ENCODE data around the gene RANBP1.

Gene RANBP1

DNA sequence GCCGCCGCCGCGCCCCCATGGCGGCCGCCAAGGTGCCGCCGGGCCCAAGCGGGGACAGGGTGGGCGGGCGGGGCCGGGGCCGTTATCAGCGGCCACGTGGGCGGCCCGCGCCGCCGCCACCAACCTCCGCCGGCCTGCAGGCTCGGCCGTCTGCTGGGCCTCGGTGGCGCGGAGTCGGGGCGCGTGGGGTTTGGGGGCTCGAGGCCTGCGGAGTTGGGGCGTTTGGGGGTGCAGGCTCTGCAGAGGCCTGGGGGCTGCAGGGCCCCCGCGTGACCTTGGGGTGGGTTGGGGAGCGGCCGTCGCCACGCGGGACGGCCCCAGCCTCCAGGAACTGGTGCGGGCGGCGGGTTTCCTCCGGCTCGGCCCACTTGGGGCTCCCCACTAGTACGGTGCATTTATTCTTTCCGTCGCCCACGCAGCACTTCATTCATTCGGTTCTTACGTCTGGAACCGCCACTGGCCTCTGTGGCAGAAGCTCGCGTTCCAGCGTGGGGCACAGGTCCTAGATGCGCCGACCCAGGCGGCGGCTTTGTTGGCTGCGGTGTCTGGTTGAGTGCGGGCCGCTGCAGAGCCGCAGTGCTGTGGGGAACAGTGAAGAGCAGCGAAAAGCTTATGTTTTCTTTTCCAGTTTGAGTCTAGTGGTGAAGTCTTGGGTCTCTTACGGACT lies 1.9 kb downstream of the RANBP1 start:
- Mint-ChIP-seq H3K4me3 (peak overlapping the region; percentile 89 to 92 (median 91)), H3K27ac (peak overlapping the region; percentile 89 to 96 (median 91)), H3K27me3 (ENCODE audit: low read depth) (no peaks in the 10 kb centered on the region), H3K36me3 (ENCODE audit: low read depth) (peaks cover 38% of the 10 kb centered on the region), H3K4me1 (peaks cover 11% of the 10 kb centered on the region), H3K9me3 (no peaks in the 10 kb centered on the region)
- TF ChIP-seq, protein P1, sequence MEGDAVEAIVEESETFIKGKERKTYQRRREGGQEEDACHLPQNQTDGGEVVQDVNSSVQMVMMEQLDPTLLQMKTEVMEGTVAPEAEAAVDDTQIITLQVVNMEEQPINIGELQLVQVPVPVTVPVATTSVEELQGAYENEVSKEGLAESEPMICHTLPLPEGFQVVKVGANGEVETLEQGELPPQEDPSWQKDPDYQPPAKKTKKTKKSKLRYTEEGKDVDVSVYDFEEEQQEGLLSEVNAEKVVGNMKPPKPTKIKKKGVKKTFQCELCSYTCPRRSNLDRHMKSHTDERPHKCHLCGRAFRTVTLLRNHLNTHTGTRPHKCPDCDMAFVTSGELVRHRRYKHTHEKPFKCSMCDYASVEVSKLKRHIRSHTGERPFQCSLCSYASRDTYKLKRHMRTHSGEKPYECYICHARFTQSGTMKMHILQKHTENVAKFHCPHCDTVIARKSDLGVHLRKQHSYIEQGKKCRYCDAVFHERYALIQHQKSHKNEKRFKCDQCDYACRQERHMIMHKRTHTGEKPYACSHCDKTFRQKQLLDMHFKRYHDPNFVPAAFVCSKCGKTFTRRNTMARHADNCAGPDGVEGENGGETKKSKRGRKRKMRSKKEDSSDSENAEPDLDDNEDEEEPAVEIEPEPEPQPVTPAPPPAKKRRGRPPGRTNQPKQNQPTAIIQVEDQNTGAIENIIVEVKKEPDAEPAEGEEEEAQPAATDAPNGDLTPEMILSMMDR (IDR thresholded peaks at IDR 0.05; ENCODE audit: unreplicated experiment in 3 of 3), result no peak

DNA sequence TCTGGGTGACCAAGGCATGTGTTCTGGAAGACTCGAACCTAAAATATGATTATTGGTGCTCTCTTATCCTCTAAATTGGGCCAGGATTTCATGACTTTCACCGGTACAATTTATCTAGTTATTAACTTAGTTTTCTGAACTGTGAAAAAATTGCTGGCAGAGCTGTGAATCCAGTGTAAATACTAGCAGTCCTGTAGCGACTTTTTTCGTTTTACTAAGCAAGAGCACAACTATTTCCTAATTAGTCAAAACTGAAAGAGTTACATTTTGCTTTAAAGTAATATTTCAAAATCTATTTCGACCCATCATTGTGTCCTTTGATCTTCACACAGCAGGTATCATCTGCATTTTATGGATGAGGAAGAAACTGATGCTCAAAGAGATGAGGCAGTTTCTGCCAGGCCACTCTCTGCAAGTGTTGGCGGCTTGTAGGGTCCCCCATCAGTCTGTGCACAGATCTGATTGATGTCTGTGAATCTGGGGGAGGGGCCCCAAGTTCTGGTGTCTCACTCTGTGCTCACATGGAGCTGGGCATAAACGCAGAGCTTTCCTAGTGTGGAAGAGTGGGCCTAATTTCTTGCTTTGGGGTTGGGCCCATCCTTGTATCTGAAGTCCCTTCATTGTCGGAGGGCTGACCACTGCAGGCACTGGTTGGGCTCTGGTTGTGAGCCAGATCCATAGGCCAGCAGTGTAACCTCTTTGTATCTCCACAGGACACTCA lies 2.6 kb downstream of the RANBP1 start:
- peaks cover 11% of the 10 kb centered on the region for H3K4me1 Mint-ChIP-seq
- TF ChIP-seq, protein P1 (IDR thresholded peaks at IDR 0.05; ENCODE audit: unreplicated experiment in 3 of 3), result no peak
- no peaks in the 10 kb centered on the region for H3K9me3 Mint-ChIP-seq
- peak overlapping the region; percentile 85 to 91 (median 90) for H3K27ac Mint-ChIP-seq
- peak overlapping the region; percentile 89 to 92 (median 91) for H3K4me3 Mint-ChIP-seq
- H3K36me3 Mint-ChIP-seq (ENCODE audit: low read depth), result peaks cover 41% of the 10 kb centered on the region
- H3K27me3 Mint-ChIP-seq (ENCODE audit: low read depth), result no peaks in the 10 kb centered on the region

DNA sequence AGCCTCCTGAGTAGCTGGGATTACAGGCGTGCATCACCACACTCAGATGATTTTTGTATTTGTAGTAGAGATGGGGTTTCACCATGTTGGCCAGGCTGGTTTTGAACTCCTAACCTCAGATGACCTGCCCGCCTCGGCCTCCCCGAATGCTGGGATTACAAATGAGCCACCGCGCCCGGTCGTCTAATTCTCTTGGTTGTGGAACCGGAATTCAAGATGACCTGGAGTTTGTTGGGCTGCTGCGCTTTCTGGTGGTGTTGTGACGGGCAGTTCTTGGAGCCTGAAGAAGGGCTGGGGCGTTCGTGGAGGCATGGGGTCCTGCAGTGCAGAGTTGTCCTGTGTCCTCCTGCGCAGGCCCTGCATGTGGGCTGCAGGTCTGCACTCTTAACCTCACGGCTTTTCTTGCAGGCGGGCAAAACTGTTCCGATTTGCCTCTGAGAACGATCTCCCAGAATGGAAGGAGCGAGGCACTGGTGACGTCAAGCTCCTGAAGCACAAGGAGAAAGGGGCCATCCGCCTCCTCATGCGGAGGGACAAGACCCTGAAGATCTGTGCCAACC lies 6.0 kb downstream of the RANBP1 start:
- no peaks in the 10 kb centered on the region for H3K9me3 Mint-ChIP-seq
- no peak overlapping the region for H3K27ac Mint-ChIP-seq
- TF ChIP-seq, protein P1 (IDR thresholded peaks at IDR 0.05; ENCODE audit: unreplicated experiment in 3 of 3), result no peak

DNA sequence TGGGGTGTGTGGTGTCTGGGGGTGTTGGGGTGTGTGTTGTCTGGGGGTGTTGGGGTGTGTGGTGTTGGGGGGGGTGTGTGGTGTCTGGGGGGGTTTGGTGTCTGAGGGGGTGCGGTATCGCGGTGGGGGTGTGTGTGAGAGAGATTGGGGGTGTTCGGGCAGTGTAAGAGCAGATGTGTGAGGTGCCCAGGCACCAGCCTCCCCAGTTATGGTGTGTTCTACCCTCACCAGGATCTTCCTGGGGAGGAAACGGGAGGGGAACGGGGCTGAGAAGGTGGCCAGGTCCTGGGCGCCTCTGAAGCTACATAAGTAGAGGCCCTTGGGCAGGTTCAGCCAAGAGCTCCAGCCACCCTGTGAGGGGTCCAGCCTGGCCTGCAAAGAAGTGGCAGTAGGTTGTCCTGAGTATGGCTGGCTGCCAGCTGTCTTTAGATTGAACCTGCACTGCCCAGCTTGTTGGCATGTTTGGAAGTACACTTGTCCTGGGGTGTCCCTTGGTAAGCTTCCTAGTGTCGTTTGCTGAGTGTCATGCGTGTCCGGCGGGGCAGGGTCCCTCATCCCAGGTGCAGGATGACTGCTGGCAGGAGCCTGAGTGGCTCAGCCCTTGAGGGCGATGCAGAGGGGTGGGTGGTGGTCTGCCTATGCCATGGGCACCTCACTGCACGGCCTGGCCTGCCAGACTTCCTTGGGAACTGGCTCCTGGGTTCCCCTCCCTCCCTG lies 7.6 kb downstream of the RANBP1 start:
- Mint-ChIP-seq H3K9me3 (no peaks in the 10 kb centered on the region), H3K4me3 (no peak overlapping the region), H3K4me1 (peaks cover 6% of the 10 kb centered on the region), H3K27ac (no peak overlapping the region), H3K27me3 (ENCODE audit: low read depth) (no peaks in the 10 kb centered on the region), H3K36me3 (ENCODE audit: low read depth) (peaks cover 54% of the 10 kb centered on the region)
- TF ChIP-seq, protein P1 (IDR thresholded peaks at IDR 0.05; ENCODE audit: unreplicated experiment in 3 of 3), result no peak

More for the DNA sequence above, 6.0 kb downstream of the RANBP1 start:
- peaks cover 44% of the 10 kb centered on the region for H3K36me3 Mint-ChIP-seq (ENCODE audit: low read depth)
- H3K27me3 Mint-ChIP-seq (ENCODE audit: low read depth), result no peaks in the 10 kb centered on the region
- peak overlapping the region in 2 of 3 experiments; percentile 47 to 54 for H3K4me3 Mint-ChIP-seq
- peaks cover 7% of the 10 kb centered on the region for H3K4me1 Mint-ChIP-seq

DNA sequence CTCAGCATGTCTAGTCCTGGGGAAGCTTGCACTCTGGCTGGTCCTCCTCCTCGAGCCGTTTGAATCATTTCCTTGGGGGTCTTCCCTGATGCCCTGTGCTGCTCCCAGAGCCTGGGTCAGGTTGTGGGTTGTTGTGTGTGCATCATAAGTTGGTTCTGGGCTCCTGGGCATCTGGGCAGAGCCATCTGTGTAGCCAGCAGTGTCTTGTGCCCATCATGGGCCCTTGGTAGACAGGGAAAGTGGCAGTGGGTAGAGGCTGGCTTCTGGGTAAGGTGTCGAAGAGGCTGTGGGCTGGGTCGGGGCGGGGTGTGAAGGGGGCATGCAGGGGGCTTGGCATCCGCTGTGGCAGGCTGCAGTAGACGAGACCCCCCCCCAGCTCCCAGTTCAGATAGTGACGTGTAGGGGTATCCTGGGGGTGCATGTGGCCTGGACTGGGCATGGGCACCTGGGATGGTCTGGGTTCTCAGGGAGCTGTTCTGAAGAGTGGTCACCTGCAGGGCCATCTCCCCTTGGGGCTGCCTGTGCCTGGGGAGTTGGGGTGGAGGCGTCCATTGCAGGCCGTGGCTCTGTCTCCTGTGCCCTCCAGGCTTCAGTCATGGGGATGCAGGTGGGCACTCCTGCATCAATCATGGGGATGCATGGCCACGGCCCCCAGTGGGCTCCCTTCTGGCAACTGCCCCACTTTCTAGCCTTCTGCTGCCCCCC lies 8.3 kb downstream of the RANBP1 start:
- H3K9me3 Mint-ChIP-seq, result no peaks in the 10 kb centered on the region
- peaks cover 50% of the 10 kb centered on the region for H3K36me3 Mint-ChIP-seq (ENCODE audit: low read depth)

More for the DNA sequence above, 8.3 kb downstream of the RANBP1 start:
- TF ChIP-seq, protein P1 (IDR thresholded peaks at IDR 0.05; ENCODE audit: unreplicated experiment in 3 of 3), result no peak
- Mint-ChIP-seq H3K4me3 (no peak overlapping the region), H3K4me1 (no peaks in the 10 kb centered on the region), H3K27ac (no peak overlapping the region), H3K27me3 (ENCODE audit: low read depth) (no peaks in the 10 kb centered on the region)

Data from nephron (organoid).